ENCODE data around the gene SH2D1B. TPM values are rescaled to one million over a fixed set of nuclear protein-coding genes. Genes with fewer than 3 reads are reported as not detected.
A peak's percentile ranks its signal among the peaks of the same experiment; 100 is the strongest.
"Not testable (repeated sequence)": the region's sequence is repeated elsewhere in the genome, so short reads cannot be mapped to it uniquely, and the experiment has no call there.

SH2D1B gene
- total RNA-seq, 1 donor from 2014 or later, result 0.40 TPM

GRCh38 chr1:162368451-162368850, 43.5 kb downstream of the SH2D1B start:
- intact Hi-C loops (cut with micrococcal nuclease), result no loop called here
- no peak for DNase-seq

GRCh38 chr1:162367772-162368171, 44.2 kb downstream of the SH2D1B start:
- no peak for ATAC-seq
- intact Hi-C loops (cut with micrococcal nuclease), result no loop called here
- no peak for DNase-seq

More at GRCh38 chr1:162368451-162368850, 43.5 kb downstream of the SH2D1B start:
- no peak for ATAC-seq

- intact Hi-C loops (cut with micrococcal nuclease), result no loop called here
- DNase-seq, result peak; percentile 36
- ATAC-seq, result peak; percentile 57
Measured at GRCh38 chr1:162367073-162367472, 44.9 kb downstream of the SH2D1B start.

- peak; percentile 25 for ATAC-seq
Measured at GRCh38 chr1:162366671-162367070, 45.3 kb downstream of the SH2D1B start.

GRCh38 chr1:162366149-162366548, 45.8 kb downstream of the SH2D1B start:
- DNase-seq (no peak), ATAC-seq (no peak)
- intact Hi-C loops (cut with micrococcal nuclease), result no loop called here

More at GRCh38 chr1:162366671-162367070, 45.3 kb downstream of the SH2D1B start:
- no peak for DNase-seq
- intact Hi-C loops (cut with micrococcal nuclease), result no loop called here

- intact Hi-C loops (cut with micrococcal nuclease), result no loop called here
- no peak for DNase-seq
- ATAC-seq, result no peak
Measured at GRCh38 chr1:162365284-162366020, 46.5 kb downstream of the SH2D1B start.

GRCh38 chr1:162364498-162364897, 47.4 kb downstream of the SH2D1B start:
- DNase-seq (no peak), ATAC-seq (no peak)
- intact Hi-C loops (cut with micrococcal nuclease), result no loop called here

GRCh38 chr1:162363823-162364222, 48.1 kb downstream of the SH2D1B start:
- intact Hi-C loops (cut with micrococcal nuclease), result no loop called here
- ATAC-seq, result no peak
- DNase-seq, result no peak

GRCh38 chr1:162361349-162361748, 50.6 kb downstream of the SH2D1B start:
- intact Hi-C loops (cut with micrococcal nuclease), result no loop called here
- DNase-seq (no peak), ATAC-seq (no peak)

GRCh38 chr1:162360874-162361260, 51.1 kb downstream of the SH2D1B start:
- DNase-seq (no peak), ATAC-seq (no peak)
- intact Hi-C loops (cut with micrococcal nuclease), result no loop called here

- no peak for DNase-seq
- intact Hi-C loops (cut with micrococcal nuclease), result no loop called here
- ATAC-seq, result no peak
Measured at GRCh38 chr1:162360237-162360873, 51.6 kb downstream of the SH2D1B start.

GRCh38 chr1:162359523-162360236, 52.3 kb downstream of the SH2D1B start:
- intact Hi-C loops (cut with micrococcal nuclease), result no loop called here
- DNase-seq (no peak), ATAC-seq (no peak)

GRCh38 chr1:162358928-162359327, 53.0 kb downstream of the SH2D1B start:
- intact Hi-C loops (cut with micrococcal nuclease), result no loop called here
- DNase-seq, result no peak
- no peak for ATAC-seq

- intact Hi-C loops (cut with micrococcal nuclease), result no loop called here
- ATAC-seq (no peak), DNase-seq (no peak)
Measured at GRCh38 chr1:162357681-162358266, 54.2 kb downstream of the SH2D1B start.

GRCh38 chr1:162353702-162354101, 58.2 kb downstream of the SH2D1B start:
- intact Hi-C loops (cut with micrococcal nuclease), result no loop called here

GRCh38 chr1:162353078-162353477, 58.9 kb downstream of the SH2D1B start:
- no peak for DNase-seq
- no peak for ATAC-seq
- intact Hi-C loops (cut with micrococcal nuclease), result no loop called here

More at GRCh38 chr1:162353702-162354101, 58.2 kb downstream of the SH2D1B start:
- DNase-seq (no peak), ATAC-seq (no peak)

- ATAC-seq; DNase-seq; intact Hi-C loops (cut with micrococcal nuclease): not testable (repeated sequence)
Measured at GRCh38 chr1:162351874-162352273, 60.1 kb downstream of the SH2D1B start.

- ATAC-seq, result no peak
- DNase-seq, result no peak
- intact Hi-C loops (cut with micrococcal nuclease), result no loop called here
Measured at GRCh38 chr1:162351246-162351842, 60.6 kb downstream of the SH2D1B start.

- DNase-seq (no peak), ATAC-seq (no peak)
- intact Hi-C loops (cut with micrococcal nuclease), result no loop called here
Measured at GRCh38 chr1:162349635-162350330, 62.2 kb downstream of the SH2D1B start.
